Right lobe of liver (tissue), 4 donors: Measurements from ENCODE around the gene ORC5.

Source experiments
- POLR2A ChIP-seq: fragments of 450-650 bp; IDR thresholded peaks from one replicate; pipeline ENCODE4 v1.6.1; 2017; ENCODE audit warnings: antibody characterized with exemption, mild to moderate bottlenecking
- TF ChIP-seq, protein P1 (sequence below), 4 donors: fragments of 200-600 bp in 3 of 4; fragments of 450-650 bp in 1 of 4; IDR thresholded peaks; one replicate each; pipeline versions ENCODE4 v1.5.1 to v1.8.0; 2016 to 2022; ENCODE audit warnings: antibody characterized with exemption in 4 of 4, mild to moderate bottlenecking in 2 of 4
- donor health status: DM: no; HTN: no; CAD: no.
- donor health status: DM: no; HTN: no; CAD: no.
- donor health status: DM: no; HTN: yes; CAD: no.

- TF ChIP-seq, protein P1, sequence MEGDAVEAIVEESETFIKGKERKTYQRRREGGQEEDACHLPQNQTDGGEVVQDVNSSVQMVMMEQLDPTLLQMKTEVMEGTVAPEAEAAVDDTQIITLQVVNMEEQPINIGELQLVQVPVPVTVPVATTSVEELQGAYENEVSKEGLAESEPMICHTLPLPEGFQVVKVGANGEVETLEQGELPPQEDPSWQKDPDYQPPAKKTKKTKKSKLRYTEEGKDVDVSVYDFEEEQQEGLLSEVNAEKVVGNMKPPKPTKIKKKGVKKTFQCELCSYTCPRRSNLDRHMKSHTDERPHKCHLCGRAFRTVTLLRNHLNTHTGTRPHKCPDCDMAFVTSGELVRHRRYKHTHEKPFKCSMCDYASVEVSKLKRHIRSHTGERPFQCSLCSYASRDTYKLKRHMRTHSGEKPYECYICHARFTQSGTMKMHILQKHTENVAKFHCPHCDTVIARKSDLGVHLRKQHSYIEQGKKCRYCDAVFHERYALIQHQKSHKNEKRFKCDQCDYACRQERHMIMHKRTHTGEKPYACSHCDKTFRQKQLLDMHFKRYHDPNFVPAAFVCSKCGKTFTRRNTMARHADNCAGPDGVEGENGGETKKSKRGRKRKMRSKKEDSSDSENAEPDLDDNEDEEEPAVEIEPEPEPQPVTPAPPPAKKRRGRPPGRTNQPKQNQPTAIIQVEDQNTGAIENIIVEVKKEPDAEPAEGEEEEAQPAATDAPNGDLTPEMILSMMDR (IDR thresholded peaks at IDR 0.05) = no peak
- no peak for TF ChIP-seq POLR2A
Measured at GRCh38 chr7:104198673-104199278, 9.0 kb downstream of the ORC5 start.
